Central memory CD4-positive, alpha-beta T cell (primary cell): ENCODE measurements around the gene UBA52.
A peak's percentile ranks its signal among the peaks of the same experiment; 100 is the strongest.
"Not testable (repeated sequence)": the region's sequence is repeated elsewhere in the genome, so short reads cannot be mapped to it uniquely, and the experiment has no call there.

Experiments
- DNase-seq: peaks from one replicate; pipeline ENCODE4 v3.0.0; 2022

Gene UBA52

GRCh38 chr19:18557411-18558201 lies 14.1 kb upstream of the UBA52 start, which contains the start of gene KXD1:
Gene KXD1, plus strand, starts transcription at chr19:18557870. Its CDS starts 4,187 bp downstream, at chr19:18562057.
- peak; percentile 98 for DNase-seq

GRCh38 chr19:18558202-18558555 lies 13.5 kb upstream of the UBA52 start:
- DNase-seq = no peak

- DNase-seq = no peak
Observed at GRCh38 chr19:18558604-18559003, 13.1 kb upstream of the UBA52 start.

- DNase-seq = no peak
Observed at GRCh38 chr19:18559685-18560084, 12.0 kb upstream of the UBA52 start.

- no peak for DNase-seq
Observed at GRCh38 chr19:18562086-18562485, 9.6 kb upstream of the UBA52 start.

GRCh38 chr19:18566953-18567352 lies 4.7 kb upstream of the UBA52 start:
- DNase-seq = no peak

- DNase-seq = no peak
Observed at GRCh38 chr19:18568367-18568766, 3.3 kb upstream of the UBA52 start.

GRCh38 chr19:18574691-18575291 lies 3.1 kb downstream of the UBA52 start:
- no peak for DNase-seq

- no peak for DNase-seq
Observed at GRCh38 chr19:18576383-18576782, 4.7 kb downstream of the UBA52 start.

- no peak for DNase-seq
Observed at GRCh38 chr19:18577365-18577914, 5.8 kb downstream of the UBA52 start.

GRCh38 chr19:18580311-18580710 lies 8.7 kb downstream of the UBA52 start:
- no peak for DNase-seq

- DNase-seq = no peak
Observed at GRCh38 chr19:18586306-18586705, 14.6 kb downstream of the UBA52 start.

- DNase-seq = no peak
Observed at GRCh38 chr19:18587561-18587960, 15.9 kb downstream of the UBA52 start.

GRCh38 chr19:18587962-18588610 lies 16.4 kb downstream of the UBA52 start:
- DNase-seq = no peak

GRCh38 chr19:18588611-18589379 lies 17.1 kb downstream of the UBA52 start, which contains the start of gene REX1BD:
Gene REX1BD, plus strand, starts transcription at chr19:18588798. Its CDS starts 4 bp downstream, at chr19:18588802.
- DNase-seq = peak; percentile 86

- no peak for DNase-seq
Observed at GRCh38 chr19:18589380-18590272, 18.0 kb downstream of the UBA52 start.

- DNase-seq = no peak
Observed at GRCh38 chr19:18590273-18591272, 18.9 kb downstream of the UBA52 start.

- DNase-seq = no peak
Observed at GRCh38 chr19:18591735-18592385, 20.2 kb downstream of the UBA52 start.

- not testable (repeated sequence) for DNase-seq
Observed at GRCh38 chr19:18592732-18593131, 21.1 kb downstream of the UBA52 start.
